ENCODE results near the gene SLC17A8.
"Not testable (repeated sequence)": the region's sequence is repeated elsewhere in the genome, so short reads cannot be mapped to it uniquely, and the experiment has no call there.

The SLC17A8 gene

DNA sequence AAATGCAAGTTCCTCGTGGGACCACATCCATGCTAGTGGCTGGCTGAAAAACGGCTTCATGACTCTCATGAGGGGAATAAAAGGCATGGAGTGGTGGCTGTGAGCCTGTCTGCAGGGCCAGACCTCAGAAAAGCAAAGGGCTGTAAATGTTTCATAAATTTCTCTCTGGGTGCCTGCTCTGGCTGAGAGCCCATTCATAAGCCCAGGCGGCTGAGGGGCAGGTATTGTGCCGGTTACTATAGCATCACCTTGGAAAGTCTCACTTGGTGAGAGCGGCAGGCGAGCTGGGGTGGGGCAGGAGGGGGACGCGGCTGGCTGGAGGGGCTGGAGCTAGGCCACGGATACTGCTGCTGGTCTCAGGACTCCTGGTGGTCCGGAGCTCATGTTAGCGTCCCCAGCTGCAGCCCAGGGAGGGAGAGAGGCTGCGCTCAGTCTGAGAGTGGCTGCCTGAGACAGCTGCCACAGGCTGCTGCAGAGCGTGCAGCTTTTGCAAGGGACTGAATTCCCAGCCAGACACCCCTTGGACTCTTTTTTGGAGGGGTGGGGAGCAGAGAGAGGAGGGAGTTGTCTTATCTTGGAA is at the start of gene SLC17A8:
Gene SLC17A8, plus strand, starts transcription at position 431 of the 580 bp plus-strand sequence. CDS start 318 bp downstream, outside the sequence.
- DNase-seq = peak; percentile 68

DNA sequence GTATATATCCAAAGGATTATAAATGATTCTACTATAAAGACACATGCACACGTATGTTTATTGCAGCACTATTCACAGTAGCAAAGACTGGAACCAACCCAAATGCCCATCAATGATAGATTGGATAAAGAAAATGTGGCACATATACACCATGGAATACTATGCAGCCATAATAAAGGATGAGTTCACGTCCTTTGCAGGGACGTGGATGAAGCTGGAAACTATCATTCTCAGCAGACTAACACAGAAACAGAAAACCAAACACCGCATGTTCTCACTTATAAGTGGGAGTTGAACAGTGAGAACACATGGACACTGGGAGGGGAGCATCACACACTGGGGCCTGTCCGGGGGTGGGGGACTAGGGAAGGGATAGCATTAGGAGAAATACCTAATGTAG is 48.7 kb upstream of the SLC17A8 start:
- DNase-seq = not testable (repeated sequence)

DNA sequence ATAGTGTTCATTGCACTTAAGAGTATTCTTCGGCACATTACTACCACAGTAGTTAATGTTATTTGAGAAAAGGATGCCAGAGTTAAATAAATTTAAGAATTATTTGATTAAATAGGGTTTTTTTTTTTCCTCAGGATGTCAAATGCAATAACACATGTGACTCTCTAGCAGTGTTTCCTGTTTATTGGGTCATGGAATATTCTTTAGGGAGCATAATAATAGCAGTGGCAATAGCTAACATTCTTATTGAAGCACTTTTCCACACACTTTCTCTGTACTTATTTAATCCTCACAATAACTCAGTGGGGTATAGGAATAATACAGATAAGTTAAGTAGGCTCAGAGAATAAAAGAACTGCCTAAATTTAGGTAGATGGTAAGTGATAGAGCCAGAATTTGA is 45.6 kb upstream of the SLC17A8 start:
- DNase-seq = no peak

DNA sequence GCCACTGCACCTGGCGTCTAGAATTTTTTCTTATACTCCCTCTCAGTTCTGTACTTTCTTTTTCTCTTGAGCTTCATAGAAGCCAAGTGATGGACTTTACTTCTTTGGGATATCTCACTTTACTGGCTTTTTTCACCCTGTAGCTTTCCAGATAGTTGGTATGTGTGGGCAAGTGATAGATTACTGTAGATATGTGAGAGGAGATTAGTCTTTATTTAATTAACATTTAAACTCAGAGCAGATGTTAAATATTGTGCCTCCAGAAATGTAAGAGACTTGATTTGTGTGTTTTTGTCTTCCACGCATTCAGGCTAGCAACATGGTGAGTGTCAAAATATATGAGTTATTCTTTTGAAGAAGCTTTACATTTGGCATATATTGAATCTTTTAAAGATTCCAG is 39.5 kb upstream of the SLC17A8 start:
- DNase-seq = no peak

DNA sequence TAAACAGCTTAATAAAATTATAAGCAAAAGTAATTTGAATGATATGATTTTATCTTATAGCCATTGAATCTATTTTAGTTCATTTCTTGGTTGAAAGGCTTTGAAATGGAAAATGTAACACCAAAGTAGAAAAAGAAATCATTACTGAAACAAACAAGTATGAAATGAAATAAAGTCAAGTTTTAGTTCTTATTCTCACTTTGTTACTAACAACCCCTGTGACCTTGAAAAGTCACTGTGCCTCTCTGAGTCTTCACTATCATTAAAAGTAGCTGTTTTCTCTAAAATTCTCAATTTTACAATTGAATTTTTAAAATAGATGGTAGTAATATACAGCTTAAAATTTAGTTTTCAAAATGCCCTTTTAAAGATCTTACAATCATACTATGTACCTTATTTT is 32.4 kb upstream of the SLC17A8 start:
- no peak for DNase-seq

DNA sequence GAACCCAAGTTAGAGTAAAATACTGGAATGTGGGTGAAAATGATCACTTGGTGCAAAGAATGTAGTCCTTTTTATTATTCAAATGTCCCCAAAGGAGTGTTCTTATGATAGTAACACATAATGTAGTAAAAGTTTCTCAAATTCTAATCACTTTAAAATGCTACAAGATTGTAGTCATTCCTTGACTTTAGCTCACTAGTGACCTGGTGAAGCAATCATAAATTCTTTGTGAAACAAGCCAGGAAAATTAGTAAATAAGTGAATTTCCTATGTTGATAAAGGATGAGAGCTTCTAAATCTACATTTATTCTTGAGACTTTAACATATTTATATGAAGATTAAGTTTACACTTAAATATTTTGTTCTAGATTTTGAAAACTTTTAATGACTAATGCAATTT is 30.7 kb upstream of the SLC17A8 start:
- DNase-seq = no peak

DNA sequence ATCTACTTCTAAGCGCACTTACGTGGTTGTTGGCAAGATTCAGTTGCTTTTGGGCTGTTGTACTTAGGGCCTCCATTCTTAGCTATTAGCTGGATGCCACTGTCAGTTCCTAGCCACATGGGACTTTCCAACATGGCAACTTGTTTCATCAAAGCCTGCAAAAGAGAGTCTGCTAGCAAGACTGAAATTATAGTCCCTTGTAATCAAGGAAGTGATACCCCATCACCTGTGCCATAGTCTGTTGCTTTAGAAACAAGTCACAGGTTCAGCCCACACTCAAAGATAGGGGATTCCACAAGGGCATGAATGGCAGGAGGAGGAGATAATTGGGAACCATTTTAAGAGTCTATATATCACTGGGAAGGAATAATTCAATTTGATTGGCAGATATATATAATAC is 27.1 kb upstream of the SLC17A8 start:
- no peak for DNase-seq

DNA sequence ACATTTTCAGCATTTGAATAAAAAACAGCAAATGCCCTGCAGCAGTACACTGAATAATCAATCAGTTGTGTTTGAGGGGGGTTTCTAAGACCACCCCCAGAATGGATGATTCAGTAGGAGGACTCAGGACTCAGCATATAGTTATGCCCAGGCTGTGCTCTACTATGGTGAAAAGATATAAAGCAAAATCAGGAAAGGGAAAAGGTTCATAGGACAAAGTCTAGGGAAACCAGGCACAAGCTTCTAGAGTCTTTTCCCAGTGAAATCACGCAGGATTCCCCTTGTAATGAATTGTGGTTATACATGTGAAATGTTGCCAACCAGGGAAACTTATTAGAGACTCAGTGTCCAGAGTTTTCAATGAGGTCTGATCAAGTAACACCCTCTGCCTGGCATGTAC is 25.0 kb upstream of the SLC17A8 start:
- no peak for DNase-seq

DNA sequence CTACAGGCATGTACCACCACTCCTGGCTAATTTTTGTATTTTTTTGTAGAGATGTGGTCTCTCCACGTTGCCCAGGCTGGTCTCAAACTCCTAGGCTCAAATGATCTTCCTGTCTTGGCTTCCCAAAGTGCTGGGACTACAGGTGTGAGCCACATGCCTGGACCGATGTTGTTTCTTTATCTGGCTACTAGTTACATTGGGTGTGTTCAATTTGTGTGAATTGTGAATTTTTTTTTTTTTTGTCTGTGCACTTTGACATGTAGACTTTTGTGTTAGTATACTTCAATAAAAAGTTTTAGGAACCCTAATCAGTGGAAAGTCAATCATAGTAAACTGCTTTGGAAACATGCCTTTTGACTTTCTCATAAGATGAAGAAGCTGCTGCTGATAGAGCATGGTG is 24.0 kb upstream of the SLC17A8 start:
- DNase-seq = no peak

DNA sequence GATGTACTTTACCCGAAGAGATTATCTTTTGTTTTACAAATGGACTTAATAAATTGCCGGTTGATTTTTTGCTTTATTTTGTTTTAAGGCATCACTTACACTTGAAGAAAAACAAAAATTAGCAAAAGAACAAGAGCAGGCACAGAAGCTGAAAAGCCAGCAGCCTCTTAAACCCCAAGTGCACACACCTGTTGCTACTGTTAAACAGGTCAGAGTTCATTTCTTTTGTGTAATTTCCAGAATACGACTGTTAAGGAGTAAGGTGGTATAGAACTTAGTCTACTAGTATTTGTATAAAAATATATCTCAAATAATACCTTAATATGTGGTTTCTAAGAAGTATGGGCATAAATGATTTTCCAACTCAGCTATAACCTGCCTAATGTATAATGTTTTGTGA is 19.6 kb upstream of the SLC17A8 start:
- no peak for DNase-seq

DNA sequence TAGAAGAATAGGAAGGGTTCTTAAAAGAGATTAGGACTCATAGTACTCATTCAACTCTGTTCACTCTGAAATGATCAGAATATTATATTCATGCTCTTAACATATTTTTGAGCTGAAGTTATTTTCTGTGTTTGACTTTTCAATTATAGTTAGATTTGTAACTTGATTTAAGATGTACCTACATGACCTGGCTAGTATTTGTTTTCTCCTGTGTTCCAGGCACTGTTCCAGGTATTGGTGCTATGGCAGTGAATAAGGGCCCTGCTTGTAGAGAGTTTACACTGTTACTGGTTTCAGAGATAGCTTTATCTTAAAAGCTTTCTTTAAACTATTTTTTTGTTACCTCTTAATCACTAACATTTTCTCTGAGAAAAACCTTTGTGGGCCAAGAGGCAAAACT is 19.1 kb upstream of the SLC17A8 start:
- DNase-seq = no peak

DNA sequence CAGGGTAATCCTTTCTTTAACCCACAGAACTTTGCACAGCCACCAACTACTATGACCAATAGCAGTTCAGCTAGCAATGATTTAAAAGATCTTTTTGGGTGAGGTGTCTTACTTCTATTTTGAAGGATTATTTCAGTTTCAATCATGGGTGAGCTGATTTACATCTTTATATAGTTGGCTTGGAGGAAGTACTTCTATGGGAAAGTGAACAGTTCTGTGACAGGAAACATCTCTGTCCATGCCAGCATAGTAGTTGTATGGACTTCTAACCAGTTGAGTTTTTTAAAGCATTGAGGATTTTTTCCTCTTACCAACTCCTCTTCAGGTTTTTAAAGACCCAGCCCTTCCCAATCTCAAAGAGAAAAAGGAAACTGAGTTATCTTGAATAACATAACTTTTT is 17.8 kb upstream of the SLC17A8 start:
- DNase-seq = no peak

DNA sequence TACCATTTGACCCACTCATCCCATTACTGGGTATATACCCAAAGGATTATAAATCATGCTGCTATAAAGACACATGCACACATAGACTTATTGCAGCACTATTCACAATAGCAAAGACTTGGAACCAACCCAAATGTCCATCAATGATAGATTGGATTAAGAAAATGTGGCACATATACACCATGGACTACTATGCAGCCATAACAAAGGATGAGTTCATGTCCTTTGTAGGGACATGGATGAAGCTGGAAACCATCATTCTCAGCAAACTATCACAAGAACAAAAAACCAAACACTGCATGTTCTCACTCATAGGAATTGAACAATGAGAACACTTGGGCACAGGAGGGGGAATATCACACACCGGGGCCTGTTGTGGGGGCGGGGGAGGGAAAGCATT is 14.0 kb upstream of the SLC17A8 start:
- DNase-seq = not testable (repeated sequence)

DNA sequence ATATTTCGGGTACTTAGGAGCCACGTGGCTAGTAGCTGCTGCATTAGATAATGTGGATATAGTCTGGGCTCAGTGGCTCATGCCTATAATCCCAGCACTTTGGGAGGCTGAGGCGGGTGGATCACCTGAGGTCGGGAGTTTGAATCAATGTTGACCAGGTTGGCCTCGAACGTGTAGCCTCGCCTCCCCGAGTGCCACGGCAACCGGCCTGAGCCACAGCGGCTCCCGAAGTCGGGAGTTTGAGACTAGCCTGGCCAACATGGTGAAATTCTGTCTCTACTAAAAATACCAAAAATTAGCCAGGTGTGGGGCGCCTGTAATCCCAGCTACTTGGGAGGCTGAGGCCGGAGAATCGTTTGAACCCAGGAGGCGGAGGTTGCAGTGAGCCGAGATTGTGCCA is 12.5 kb upstream of the SLC17A8 start:
- DNase-seq = not testable (repeated sequence)

DNA sequence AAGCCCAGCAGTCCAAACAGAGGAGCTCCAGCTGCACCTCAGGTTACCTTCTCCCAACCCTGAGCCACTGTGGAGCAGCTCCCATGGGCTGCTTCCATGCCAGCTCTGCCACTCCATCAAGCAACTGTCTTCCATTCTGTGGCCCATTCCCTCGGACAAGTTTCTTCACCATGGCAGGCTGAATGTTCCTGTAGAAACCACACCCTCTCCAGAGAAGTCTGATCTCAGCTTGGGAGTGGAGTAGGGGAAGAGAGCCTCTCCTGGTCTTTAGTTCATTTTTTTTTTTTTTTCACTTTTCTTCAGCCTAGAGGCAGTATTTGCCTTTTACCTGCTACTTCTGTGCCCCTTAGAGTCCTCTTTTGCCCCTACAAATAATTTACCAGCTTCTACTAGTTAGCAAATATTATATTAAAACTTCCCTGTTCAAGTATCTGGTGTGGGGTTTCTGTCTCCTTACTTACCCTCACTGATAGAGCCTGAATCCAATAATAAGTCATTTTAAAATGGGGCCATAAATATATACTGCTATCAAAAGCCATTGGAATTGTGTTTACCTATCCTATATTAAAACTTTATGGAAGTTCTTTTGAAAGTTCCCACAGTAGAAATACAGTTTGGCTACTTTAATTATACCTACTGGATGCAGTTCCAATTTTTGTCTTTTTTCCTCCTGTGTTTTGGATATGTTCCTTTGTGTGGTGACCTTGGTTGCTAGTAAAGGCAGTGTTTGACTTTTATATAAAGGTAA is 11.7 kb upstream of the SLC17A8 start:
- DNase-seq = no peak

DNA sequence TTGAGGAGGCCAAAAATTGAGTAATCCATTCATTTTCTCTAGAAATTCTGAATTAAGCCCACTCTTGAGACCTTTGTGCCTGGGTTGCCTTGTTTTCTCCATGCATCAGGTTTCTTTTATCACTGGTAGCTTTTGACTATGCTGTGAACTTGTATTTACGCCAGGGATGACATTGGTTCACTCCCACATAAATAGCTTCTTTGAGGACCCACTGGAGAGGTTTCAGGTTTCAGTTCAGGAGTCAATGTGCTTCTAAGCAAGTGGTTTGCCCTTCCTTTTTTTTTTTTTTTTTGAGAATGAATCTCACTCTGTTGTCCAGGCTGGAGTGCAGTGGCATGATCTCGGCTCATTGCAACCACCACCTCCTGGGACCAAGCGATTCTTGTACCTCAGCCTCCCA is 10.2 kb upstream of the SLC17A8 start:
- no peak for DNase-seq

DNA sequence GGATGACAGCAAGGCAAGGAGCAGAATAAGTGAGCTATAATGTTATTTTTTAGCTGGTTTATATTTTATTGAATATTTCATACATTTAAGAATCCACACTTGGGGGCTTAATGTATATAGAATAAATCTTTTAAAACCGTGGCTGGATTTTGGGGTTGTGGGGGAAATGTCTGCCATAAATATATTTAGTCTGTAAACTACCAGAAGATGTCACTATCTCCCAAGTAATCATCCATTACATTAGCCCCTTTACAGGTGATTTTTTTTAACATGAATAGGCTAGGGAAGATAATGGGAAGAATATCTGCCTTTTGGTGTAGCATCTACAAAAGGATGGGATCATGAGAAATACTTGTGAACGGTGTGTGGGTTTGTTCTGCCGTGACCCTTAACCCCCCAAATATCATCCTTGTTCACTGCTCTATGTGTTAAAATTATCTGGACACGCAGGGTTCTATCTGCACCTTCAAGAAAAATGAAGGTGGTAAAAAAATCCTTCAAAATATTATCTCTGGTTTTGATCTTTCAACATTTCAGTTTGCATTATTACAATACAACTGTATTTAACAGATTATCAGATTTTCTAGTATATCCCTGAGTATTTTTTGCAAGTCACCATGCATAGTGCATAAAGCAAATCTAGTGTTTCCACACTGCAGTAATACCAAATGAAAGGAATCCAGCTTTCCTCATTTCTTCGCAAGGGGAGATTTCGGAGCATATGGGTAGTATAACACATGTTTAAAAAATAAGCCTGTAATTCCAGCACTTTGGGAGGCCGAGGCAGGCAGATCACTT is 8.0 kb upstream of the SLC17A8 start:
- DNase-seq = peak; percentile 33

DNA sequence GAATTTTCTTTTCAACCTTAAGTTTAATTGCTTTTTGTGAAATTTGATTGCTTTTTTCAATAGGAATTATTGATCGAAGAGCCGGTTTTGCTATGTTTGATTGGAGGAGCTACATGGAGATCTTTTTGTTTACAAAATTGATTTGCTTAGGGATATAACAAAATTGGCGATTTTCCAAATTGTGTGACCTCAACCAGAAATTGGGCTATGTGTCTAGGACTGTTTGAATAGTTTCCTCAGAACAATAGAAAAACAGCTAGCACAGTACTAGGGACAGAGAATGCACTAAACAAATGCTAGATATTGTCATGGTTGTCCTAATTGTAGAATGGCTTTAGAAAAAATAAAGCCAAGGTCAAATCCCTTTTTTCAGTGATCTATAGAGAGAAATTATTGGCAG is 2.4 kb downstream of the SLC17A8 start:
- DNase-seq = no peak

DNA sequence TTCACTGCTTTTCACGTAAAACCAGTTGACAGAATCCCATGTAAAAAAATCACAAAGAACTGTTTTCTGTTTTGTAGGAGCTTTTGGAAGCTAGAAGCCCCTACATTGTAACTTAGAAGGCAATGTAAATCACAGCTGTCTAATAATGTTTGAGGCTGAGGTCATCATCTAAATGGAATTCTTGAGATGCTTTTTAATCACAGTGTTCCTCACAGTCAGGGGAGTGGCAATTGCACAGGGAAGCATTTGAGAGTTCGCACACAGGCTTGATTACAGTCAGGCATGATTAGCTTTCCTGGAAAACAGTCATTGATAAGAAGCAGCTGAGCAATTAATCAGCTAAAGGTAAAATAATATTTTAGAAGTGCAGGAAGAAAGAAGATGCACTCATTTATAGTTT is 2.9 kb downstream of the SLC17A8 start:
- DNase-seq = no peak

DNA sequence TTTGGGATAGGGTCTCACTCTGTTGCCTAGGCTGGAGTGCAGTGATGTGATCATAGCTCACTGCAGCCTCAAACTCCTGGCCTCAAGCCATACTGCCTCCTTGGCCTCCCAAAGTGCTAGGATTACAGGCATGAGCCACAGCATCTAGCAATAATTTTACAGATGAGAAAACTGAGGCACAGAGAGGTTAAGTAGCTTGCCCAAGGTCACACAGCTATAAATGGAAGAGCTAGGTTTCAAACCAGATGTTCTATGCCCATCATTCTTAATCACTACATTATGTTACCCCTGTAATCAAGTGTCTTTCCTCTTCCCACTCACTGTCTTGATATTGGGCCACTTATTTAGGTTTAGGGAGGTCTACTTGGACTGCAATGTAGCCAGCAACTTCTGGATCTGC is 3.6 kb downstream of the SLC17A8 start:
- no peak for DNase-seq

DNA sequence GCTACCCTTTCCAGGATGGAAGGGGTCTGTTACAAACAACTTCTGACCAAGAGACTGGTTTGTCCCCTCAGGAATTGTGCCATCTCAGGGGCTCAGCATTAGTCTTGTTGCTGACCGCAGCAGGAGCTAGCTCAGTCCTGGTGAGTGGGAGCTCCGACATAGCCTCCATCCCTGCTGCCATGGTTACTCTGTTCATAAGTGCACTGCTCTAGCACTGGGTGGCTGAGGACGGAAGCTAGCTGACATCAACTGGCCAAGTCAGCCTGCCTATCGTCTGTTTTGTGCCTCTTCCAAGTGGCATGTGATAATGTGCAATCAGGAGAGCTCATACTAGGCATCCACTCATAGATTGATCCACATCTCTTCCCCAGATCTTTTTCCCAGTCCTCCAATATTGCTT is 7.5 kb downstream of the SLC17A8 start:
- DNase-seq = no peak

DNA sequence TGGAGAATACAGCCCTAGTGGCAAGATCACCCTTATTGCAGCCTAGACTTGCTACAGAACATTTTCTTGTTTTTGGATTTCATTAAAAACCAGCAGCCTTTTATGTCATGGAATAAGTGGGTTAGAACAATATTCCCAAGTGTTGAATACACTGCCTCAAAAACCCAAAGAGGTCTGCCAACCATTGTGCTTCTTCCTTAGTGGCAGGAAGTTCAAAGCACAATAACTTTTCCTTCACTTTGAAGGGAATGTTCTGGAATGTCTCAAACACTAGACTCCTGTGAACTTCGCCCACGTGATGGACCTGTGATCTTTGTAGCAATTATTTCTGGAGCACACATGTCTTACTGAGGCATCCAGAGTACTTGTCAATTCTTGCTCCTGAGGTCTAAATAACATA is 8.5 kb downstream of the SLC17A8 start:
- no peak for DNase-seq

DNA sequence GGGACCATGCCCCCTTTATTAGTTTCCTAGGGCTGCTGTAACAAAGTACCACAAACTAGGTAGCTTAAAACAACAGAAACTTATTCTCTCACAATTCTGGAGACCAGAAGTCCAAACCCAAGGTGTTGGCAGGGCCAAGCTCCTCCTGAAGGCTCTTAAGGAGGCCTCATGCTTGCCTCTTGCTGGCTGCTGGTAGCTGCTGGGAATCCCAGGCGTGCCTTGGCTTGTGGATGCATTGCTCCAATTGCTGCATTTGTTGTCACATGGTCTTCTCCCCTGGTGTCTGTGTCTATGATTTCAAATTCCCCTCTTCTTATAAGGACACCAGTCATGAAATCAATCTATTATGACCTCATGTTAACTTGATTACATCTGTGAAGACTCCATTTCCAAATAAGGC is 11.2 kb downstream of the SLC17A8 start:
- no peak for DNase-seq

DNA sequence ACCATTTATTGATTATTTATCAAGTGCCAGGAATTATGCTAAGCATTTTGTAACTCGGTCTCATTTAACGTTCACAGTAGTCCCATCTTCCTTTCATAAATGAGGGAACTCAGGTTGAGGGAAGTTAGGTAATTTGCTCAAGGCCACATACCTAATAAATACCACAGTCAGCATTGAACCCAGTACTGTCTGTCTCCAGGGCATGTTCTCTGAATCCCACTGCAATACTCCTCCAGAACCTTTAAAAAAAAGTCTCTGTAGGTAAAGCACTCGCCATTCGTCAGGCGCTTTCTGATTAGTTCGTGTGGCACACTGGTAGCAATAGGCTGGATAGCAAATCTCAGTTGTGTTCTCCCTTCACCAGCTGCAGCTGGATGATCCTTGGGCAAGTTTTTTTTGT is 14.3 kb downstream of the SLC17A8 start:
- DNase-seq = no peak
